Motor neuron (in vitro differentiated cells): ENCODE results near the gene OTUD4. TPM values are rescaled to one million over a fixed set of nuclear protein-coding genes. Genes with fewer than 3 reads are reported as not detected.
"Not testable (repeated sequence)": the region's sequence is repeated elsewhere in the genome, so short reads cannot be mapped to it uniquely, and the experiment has no call there.

ENCODE experiments used
- ATAC-seq, 8 experiments: fragments of 200-7000 bp; cut with Tn5 transposase; replicated peaks in 6 of 8; 2 replicates each; pipeline ENCODE4 v1.8.0; 2021; ENCODE audit warnings: mild to moderate bottlenecking in 8 of 8, moderate library complexity in 8 of 8
- H3K27ac ChIP-seq, 2 donors: fragments of 250-450 bp; sonication (Bioruptor Pico); 2 replicates each; pipeline ENCODE4 v1.9.0; 2021; ENCODE audit warnings: antibody characterized with exemption in 2 of 2, mild to moderate bottlenecking in 2 of 2, moderate library complexity in 1 of 2
- H3K4me1 ChIP-seq, 2 donors: fragments of 250-450 bp; sonication (Bioruptor Pico); replicated peaks in 1 of 2; 2 replicates each; pipeline ENCODE4 v1.6.1; 2021; ENCODE audit warnings: antibody characterized with exemption in 2 of 2, mild to moderate bottlenecking in 2 of 2, moderate library complexity in 1 of 2
- H3K4me3 ChIP-seq, 5 donors: fragments of 250-450 bp; sonication (Bioruptor Pico); 2 replicates each; pipeline ENCODE4 v1.9.0; 2021; ENCODE audit warnings: antibody characterized with exemption in 5 of 5, mild to moderate bottlenecking in 5 of 5, moderate library complexity in 4 of 5
- WGBS, 10 experiments: fragments of 450-650 bp; shearing (Covaris generic); methylation state at CpG; one replicate each; pipeline ENCODE4 v1.0.0; 2022; 5-methylcytosine and 5-hydroxymethylcytosine counted together
- in situ Hi-C, 9 experiments: fragments of 400-800 bp; cut with MboI; loops; one replicate each; pipeline ENCODE4 v1.15.0; 2021; ENCODE audit warnings: low sequenced_read_pairs in 9 of 9, low pct_unique_long_range_greater_than_20kb in 2 of 9; ENCODE audit not compliant: unreplicated experiment in 9 of 9
- total RNA-seq, 8 experiments: library from RNA; unstranded; fragments of 300-600 nt; gene quantifications; 2 replicates each; pipeline versions ENCODE4 v1.2.3 to v1.2.4, GENCODE V29; 2022

The OTUD4 gene
- total RNA-seq, 8 experiments from 2014 or later: 17.4 to 52.4 (median 21.5) TPM

DNA sequence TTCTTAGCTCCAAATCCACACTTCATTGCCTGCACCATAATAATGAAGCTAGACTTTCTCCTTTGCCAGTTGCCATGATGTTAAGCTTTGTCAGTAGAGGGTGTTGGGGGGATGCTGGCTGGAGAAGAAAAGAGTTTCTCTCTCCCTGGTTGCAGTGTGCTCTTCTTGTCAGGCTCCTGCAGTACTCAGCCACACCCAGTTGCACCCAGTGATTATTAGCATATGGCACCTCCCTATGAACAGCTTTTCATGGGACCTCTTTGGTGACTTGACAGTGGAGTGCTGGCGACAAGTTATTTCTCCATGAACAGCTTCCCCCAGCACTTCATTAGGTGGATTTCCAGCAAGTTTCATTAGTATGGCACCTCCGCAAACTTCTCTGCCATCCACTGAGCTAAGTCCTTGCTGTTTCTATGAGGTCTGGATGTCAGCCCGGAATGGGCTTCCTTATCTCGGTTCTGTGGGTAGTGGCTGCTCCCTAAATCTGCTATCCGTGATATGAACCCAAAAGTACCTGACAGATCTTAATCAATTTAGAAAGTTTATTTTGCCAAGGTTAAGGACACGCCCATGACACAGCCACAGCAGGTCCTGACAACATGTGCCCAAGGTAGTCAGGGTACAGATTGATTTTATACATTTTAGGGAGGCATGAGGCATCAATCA is 18.8 kb upstream of the OTUD4 start:
- Histone ChIP-seq H3K4me1 (no peaks in the 10 kb centered on the region), H3K4me3 (no peak overlapping the region), H3K27ac (no peak overlapping the region)
- ATAC-seq: peak in 3 of 8 experiments; percentile 45 to 96 (median 79)
- 74 to 100% (median 90%) methylated on average over 1 to 5 of the region's 6 CpGs; no CpG with 5 or more reads in 1 of the 10 experiments for WGBS, 10 experiments
- in situ Hi-C loops: no loop called here

DNA sequence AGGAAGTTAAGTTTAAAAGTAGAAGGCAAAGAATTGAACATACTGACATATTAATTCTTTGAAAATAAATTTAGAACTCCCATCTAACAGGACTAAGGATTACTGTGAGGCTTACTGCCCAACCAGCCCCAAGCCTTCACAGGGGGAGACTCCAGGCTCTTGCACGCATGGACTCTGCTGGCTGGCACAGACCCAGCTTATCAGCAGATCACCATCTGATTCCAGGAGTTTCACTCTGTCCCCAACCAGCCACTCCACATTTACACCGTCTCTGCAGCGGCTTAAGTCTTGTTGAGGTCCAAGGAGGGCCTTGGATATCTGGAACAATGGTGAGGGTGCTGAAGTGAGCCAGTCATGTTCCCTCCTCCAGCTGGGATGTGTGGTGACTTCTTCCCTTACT is 16.4 kb upstream of the OTUD4 start:
- WGBS, 10 experiments: 33 to 100% (median 92%) methylated on average over 1 to 3 of the region's 3 CpGs; no CpG with 5 or more reads in 4 of the 10 experiments
- in situ Hi-C loops: no loop called here
- ATAC-seq: no peak
- Histone ChIP-seq H3K4me1 (no peaks in the 10 kb centered on the region), H3K4me3 (no peak overlapping the region), H3K27ac (no peak overlapping the region)

DNA sequence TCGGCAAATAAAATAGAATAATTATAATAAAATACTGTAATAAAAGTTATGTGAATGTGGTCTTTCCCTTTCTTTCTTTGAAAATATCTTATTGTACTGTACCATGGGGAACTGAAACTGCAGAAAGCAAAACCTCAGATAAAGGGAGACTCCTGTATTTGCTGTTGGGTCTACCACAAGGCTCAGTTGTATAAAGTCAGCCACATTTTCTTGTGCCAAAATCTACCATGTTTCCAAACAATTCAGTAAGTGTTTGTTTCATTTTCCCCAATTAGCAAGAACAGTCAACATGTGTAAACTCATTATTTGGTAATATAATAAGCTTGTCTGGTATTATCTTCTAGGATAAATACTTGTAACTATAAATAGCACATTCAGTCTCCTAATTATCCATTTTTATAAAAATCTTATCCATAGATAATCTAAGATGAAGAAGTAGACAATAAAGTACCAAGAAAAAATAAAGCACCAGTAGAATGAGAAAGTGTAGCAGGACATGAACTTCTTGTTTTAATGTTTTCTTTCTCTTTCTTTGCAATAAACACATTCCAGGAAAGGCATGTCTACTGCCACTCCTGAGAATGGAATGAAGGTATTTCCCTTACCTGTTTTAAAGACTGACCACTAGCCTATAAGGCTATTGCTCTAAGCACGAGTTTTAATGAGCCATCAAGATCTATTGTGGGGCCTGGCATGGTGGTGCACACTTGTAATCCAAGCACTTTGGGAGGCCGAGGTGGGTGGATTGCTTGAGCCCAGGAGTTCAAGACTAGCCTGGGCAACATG is 15.0 kb upstream of the OTUD4 start:
- Histone ChIP-seq H3K27ac (no peak overlapping the region), H3K4me3 (no peak overlapping the region), H3K4me1 (no peaks in the 10 kb centered on the region)
- 59 to 94% (median 78%) methylated on average over 1 to 3 of the region's 3 CpGs for WGBS, 10 experiments
- in situ Hi-C loops: no loop called here
- no peak for ATAC-seq

DNA sequence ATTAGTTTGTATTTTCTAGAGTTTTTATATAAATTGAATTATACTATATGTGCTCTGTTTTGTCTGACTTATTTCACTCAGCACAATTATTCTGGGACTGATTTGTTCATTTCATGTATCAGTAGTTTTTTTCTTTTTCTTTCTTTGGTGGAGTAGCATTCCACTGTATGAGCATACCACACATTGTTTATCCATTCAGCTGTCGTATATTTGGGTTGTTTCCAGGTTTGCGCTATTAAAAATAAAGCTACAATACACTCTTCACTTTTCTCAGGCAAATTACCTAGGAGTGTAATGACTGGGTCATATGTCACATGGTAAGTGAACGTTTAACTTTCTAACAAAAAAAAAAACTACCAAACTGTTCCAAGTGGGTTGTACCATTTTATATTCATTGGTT is 9.6 kb upstream of the OTUD4 start:
- in situ Hi-C loops: no loop called here
- Histone ChIP-seq H3K4me1 (no peaks in the 10 kb centered on the region), H3K27ac (no peak overlapping the region), H3K4me3 (no peak overlapping the region)
- no peak for ATAC-seq
- WGBS, 10 experiments: 42 to 100% (median 86%) methylated on average over 1 to 3 of the region's 3 CpGs

DNA sequence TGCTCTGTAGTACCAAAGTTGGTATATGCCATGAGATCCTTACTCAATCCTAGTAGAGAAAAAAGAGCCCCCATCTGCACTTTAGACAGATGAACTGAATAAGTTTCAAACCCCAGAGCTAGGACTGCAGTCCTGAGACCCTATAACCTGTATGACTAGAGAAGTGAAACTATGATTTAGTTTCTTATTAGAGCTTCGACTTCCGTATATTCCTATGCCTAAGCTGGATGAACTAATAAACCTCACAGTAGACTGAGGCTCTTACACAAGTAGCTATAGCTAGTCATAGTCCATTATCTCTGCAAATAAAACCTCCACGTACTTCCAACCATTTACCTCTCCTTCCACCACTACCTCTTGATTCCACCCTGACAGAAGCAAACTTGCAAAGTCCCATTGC is 6.3 kb upstream of the OTUD4 start:
- 50 to 90% (median 69%) methylated on average over 1 to 3 of the region's 3 CpGs; no CpG with 5 or more reads in 2 of the 10 experiments for WGBS, 10 experiments
- ATAC-seq: no peak
- H3K4me3 ChIP-seq: no peak overlapping the region
- in situ Hi-C loops: no loop called here
- no peak overlapping the region for H3K27ac ChIP-seq
- H3K4me1 ChIP-seq: no peaks in the 10 kb centered on the region

DNA sequence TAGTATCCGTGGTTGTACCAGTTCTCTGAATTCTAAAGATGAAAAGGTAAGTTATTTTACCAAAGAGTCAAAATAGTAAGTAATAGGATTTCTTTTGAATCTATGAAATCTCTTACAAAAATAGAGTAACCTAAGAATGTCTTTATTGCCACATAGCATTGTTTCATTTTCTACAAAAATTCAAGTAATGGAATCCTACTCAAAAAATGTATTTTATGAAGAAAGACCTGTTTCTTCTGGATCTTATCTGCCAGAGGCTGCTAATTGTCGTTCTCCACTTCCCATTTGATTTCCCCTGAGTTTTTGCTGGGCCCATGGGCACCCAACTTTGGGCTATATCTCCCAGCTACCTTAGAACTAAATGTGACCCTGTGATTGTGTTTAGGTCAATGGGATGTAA is 3.2 kb upstream of the OTUD4 start:
- no peaks in the 10 kb centered on the region for H3K4me1 ChIP-seq
- WGBS, 10 experiments: 86 to 100% (median 93%) methylated on average over 1 to 2 of the region's 2 CpGs; no CpG with 5 or more reads in 1 of the 10 experiments
- no peak for ATAC-seq
- no peak overlapping the region for H3K4me3 ChIP-seq
- in situ Hi-C loops: no loop called here
- H3K27ac ChIP-seq: no peak overlapping the region

DNA sequence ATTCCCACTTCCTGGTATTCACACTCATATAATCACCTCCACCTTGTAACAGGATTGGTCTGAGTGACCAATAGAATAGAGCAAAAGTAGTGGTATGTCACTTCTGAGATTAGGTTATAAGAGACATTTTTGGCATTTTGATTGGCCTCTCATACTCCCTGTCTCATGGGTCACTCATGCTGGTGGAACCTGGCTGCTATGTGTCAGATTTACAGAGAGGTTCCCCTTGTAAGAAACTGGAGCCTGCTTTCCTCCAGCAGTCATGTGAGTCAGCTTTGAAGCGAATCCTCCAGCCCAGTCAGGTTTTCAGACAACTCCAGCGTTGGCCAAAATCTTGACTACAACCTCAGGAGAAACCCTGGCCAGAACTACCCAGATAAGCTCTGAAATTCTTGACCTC is 2.6 kb upstream of the OTUD4 start:
- no peak for ATAC-seq
- in situ Hi-C loops: no loop called here

DNA sequence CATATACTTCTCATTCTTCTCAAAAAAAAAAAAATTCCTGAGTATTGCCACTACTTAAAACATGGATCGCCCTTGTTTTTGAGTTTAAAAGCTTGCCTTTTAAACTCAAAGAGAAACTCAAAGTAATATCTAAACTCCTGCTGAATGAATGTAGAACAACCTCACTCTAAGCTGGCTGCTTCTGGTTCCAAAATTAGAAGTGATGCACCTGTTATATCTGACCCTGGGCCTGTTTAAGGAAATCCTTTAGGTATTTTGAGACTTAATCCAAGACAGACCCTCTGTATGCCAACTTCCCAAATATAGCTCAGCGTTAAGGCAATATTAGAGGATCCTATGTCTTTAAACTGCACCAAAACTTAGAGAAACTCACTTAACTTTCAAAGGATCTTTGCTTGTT is 1.8 kb upstream of the OTUD4 start:
- H3K27ac ChIP-seq: no peak overlapping the region
- H3K4me3 ChIP-seq: no peak overlapping the region
- WGBS, 10 experiments: 56 to 100% (median 95%) methylated on average over 1 to 2 of the region's 2 CpGs
- in situ Hi-C loops: no loop called here
- ATAC-seq: no peak
- H3K4me1 ChIP-seq: peaks cover 0 to 8% of the 10 kb centered on the region in 2 donors

More for the DNA sequence above, 2.6 kb upstream of the OTUD4 start:
- Histone ChIP-seq H3K4me3 (no peak overlapping the region), H3K27ac (no peak overlapping the region), H3K4me1 (peaks cover 0 to 2% of the 10 kb centered on the region in 2 donors)
- 52 to 100% (median 94%) methylated on average over 1 to 2 of the region's 2 CpGs; no CpG with 5 or more reads in 3 of the 10 experiments for WGBS, 10 experiments

DNA sequence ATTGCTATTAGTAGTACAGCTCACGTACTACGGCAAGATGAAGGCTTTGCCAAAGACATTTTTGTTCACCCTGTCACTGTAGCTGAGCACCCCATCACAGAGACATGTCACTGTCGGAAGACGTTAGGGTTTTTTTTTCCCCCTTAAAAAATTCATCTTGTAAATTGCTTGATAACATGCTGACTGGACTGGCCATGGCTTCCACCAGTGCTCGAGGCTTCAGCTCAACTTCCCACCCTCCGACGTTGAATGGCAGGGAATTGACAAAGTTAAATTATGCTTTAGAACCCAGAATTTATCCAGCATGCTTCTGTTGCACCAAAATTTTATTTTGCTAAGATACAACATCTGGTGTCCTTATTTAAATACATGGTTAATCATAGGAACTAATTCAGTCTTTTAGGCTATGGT is 707 bp upstream of the OTUD4 start:
- Histone ChIP-seq H3K4me3 (peak overlapping the region; percentile 62 to 90 (median 86)), H3K4me1 (peaks cover 0 to 12% of the 10 kb centered on the region in 2 donors), H3K27ac (peak overlapping the region; percentile 78 to 89)
- 0 to 40% (median 10%) methylated on average over 1 to 5 of the region's 7 CpGs; no CpG with 5 or more reads in 1 of the 10 experiments for WGBS, 10 experiments
- no peak for ATAC-seq
- in situ Hi-C loops: no loop called here

DNA sequence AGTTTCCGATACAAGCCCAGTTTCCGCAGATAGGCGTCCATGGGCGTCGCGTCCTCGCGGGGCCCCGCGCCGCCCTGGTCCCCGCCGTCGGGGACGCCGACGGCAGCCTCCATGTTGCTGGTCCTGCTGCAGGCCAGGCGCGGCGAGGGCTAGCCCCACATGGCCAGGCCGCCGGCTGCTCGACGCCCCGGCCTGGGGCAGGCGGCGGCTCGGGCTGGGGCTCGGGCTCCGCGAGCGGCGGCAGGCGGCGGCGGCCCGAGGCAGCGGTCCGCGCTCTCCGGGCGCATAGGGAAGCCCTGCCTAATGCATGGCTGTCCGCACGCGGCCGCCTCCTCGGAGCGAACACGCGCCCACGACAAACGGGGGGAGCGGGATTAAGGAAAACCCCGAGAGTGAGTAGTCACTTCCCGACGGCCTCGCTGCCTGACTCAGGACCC is 510 bp downstream of the OTUD4 start:
- H3K27ac ChIP-seq: peak overlapping the region; percentile 82 to 89
- H3K4me1 ChIP-seq: peaks cover 0 to 12% of the 10 kb centered on the region in 2 donors
- in situ Hi-C loops: not testable (repeated sequence)
- WGBS, 10 experiments: 0% methylated on average over 1 to 4 of the region's 57 CpGs; no CpG with 5 or more reads in 8 of the 10 experiments
- ATAC-seq: peak; percentile 13 to 54 (median 24)
- H3K4me3 ChIP-seq: peak overlapping the region; percentile 62 to 90 (median 86)

DNA sequence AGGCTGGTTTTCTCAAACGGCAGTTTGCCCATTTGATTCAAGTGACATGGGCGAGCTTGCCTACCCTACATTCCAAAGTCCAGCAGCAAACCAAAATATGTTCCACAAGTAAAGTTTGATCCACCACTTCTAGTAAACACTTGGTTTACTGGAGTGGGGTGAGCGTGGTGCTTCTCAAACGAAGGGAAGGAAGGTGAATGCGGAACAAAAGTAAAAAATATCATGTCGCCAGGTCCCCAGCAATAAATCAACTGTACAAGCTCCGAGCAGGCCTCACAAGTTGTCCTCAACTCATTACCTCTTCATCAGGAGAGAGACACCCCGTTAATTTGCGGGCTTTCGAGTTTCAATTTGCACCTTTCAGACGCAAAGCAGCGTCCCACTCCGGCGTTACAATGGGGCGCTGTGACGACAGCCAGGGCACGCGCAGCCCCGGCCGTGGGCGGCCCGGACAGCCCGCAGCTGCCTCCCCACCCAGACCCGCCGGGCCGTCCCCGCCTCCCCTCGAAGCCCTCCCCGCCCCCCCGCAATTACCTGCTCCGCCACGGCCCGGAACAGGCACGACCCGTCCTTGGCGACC is 1.0 kb downstream of the OTUD4 start:
- WGBS, 10 experiments: 0 to 10% (median 0%) methylated on average over 1 to 8 of the region's 36 CpGs; no CpG with 5 or more reads in 2 of the 10 experiments
- ATAC-seq: peak in 7 of 8 experiments; percentile 3 to 23 (median 19)
- peak overlapping the region; percentile 82 to 89 for H3K27ac ChIP-seq
- peaks cover 0 to 12% of the 10 kb centered on the region in 2 donors for H3K4me1 ChIP-seq
- in situ Hi-C loops: no loop called here
- H3K4me3 ChIP-seq: peak overlapping the region; percentile 62 to 90 (median 86)

DNA sequence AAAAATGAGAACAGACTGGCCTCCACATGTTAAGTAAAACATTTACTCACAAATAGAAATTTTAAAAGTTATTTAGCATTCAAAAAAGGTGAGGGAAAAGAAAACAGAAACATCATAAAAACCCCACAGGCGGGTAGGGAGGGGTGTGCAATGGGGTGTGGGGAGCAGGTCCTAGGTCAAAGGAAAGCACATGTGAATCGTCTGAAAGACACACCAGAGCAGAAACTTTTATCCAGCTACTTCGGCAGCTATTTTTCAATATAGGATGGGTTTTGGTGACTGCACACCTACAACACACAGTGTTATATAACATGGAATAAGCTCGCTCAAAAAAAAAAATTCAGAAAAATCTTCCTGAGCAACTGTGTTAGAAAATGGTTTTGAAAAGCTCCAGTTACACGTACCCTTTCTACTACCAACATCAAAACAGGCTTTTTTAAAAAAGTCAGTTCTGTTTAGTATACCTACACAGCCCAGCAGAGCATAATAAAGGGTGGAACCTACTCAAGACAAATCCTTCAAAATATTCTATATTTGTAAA is 1.6 kb downstream of the OTUD4 start:
- Histone ChIP-seq H3K4me3 (peak overlapping the region; percentile 62 to 90 (median 86)), H3K4me1 (peaks cover 0 to 12% of the 10 kb centered on the region in 2 donors), H3K27ac (no peak overlapping the region)
- no peak for ATAC-seq
- WGBS, 10 experiments: 0 to 11% (median 0%) methylated on average over 1 to 4 of the region's 5 CpGs; no CpG with 5 or more reads in 1 of the 10 experiments
- in situ Hi-C loops: no loop called here
